Measurements from ENCODE around the gene PLA2G4D.

The PLA2G4D gene

GRCh38 chr15:42042602-42043400 is 51.6 kb downstream of the PLA2G4D start:
- Histone ChIP-seq H4K8ac (ENCODE audit: low read length) (no peak overlapping the region), H2BK12ac (ENCODE audit: low read length in 2 of 2) (no peak overlapping the region), H4K91ac (ENCODE audit: low read length) (no peak overlapping the region), H3K27ac (ENCODE audit: low read length, poor library complexity, severe bottlenecking) (no peak overlapping the region), H3K9ac (ENCODE audit: low read length) (no peak overlapping the region), H3K18ac (ENCODE audit: low read depth in 1 of 2, low read length in 2 of 2) (no peak overlapping the region), H2BK120ac (ENCODE audit: low read depth, low read length) (no peak overlapping the region), H3K9me3 (ENCODE audit: control insufficient read depth, low read length) (no peaks in the 10 kb centered on the region), H3K36me3 (ENCODE audit: control insufficient read depth in 1 of 2, insufficient read depth in 2 of 2, low read depth in 1 of 2, low read length in 2 of 2) (no peaks in the 10 kb centered on the region), H3K23ac (ENCODE audit: low read length in 2 of 2) (no peak overlapping the region), H3K79me1 (replicated peaks; ENCODE audit: low read length, poor library complexity, severe bottlenecking) (no peaks in the 10 kb centered on the region), H2BK5ac (ENCODE audit: low read depth, low read length, poor library complexity, severe bottlenecking) (no peak overlapping the region), H2AK5ac (ENCODE audit: low read length, severe bottlenecking) (no peak overlapping the region), H3K4me3 (ENCODE audit: insufficient read depth in 1 of 2, low read depth in 1 of 2, low read length in 2 of 2) (no peak overlapping the region), H3K4ac (ENCODE audit: low read depth in 1 of 2, low read length in 2 of 2) (no peak overlapping the region), H2BK15ac (ENCODE audit: low read depth, poor library complexity, severe bottlenecking) (no peak overlapping the region), H3K14ac (ENCODE audit: low read length in 2 of 2) (no peak overlapping the region), H2AFZ (ENCODE audit: low read depth, low read length) (no peak overlapping the region), H3K4me1 (ENCODE audit: control insufficient read depth, insufficient read depth, low read depth, low read length) (no peaks in the 10 kb centered on the region), H3K27me3 (ENCODE audit: control insufficient read depth in 1 of 2, insufficient read depth in 1 of 2, low read length in 2 of 2) (peaks cover 16 to 32% of the 10 kb centered on the region in 2 experiments), H3K4me2 (ENCODE audit: low read length, poor library complexity, severe bottlenecking) (no peak overlapping the region)
- no peak for DNase-seq
- WGBS = 80% methylated on average over 5 of the region's 5 CpGs

- H2BK15ac ChIP-seq (ENCODE audit: low read depth, poor library complexity, severe bottlenecking) = no peak overlapping the region
- H3K9ac ChIP-seq (ENCODE audit: low read length) = no peak overlapping the region
- H4K8ac ChIP-seq (ENCODE audit: low read length) = no peak overlapping the region
- peaks cover 2% of the 10 kb centered on the region for H3K4me1 ChIP-seq (ENCODE audit: control insufficient read depth, insufficient read depth, low read depth, low read length)
- H3K79me1 ChIP-seq (replicated peaks; ENCODE audit: low read length, poor library complexity, severe bottlenecking) = no peaks in the 10 kb centered on the region
- H3K4me3 ChIP-seq (ENCODE audit: insufficient read depth in 1 of 2, low read depth in 1 of 2, low read length in 2 of 2) = no peak overlapping the region
- H2AFZ ChIP-seq (ENCODE audit: low read depth, low read length) = no peak overlapping the region
- no peak overlapping the region for H3K23ac ChIP-seq (ENCODE audit: low read length in 2 of 2)
- no peak overlapping the region for H3K4me2 ChIP-seq (ENCODE audit: low read length, poor library complexity, severe bottlenecking)
- H3K36me3 ChIP-seq (ENCODE audit: control insufficient read depth in 1 of 2, insufficient read depth in 2 of 2, low read depth in 1 of 2, low read length in 2 of 2) = no peaks in the 10 kb centered on the region
- H2BK5ac ChIP-seq (ENCODE audit: low read depth, low read length, poor library complexity, severe bottlenecking) = no peak overlapping the region
- peaks cover 0 to 10% of the 10 kb centered on the region in 2 experiments for H3K27me3 ChIP-seq (ENCODE audit: control insufficient read depth in 1 of 2, insufficient read depth in 1 of 2, low read length in 2 of 2)
- H3K18ac ChIP-seq (ENCODE audit: low read depth in 1 of 2, low read length in 2 of 2) = no peak overlapping the region
- H2BK120ac ChIP-seq (ENCODE audit: low read depth, low read length) = no peak overlapping the region
- H2AK5ac ChIP-seq (ENCODE audit: low read length, severe bottlenecking) = no peak overlapping the region
- H3K27ac ChIP-seq (ENCODE audit: low read length, poor library complexity, severe bottlenecking) = no peak overlapping the region
- no peak overlapping the region for H3K14ac ChIP-seq (ENCODE audit: low read length in 2 of 2)
- H3K9me3 ChIP-seq (ENCODE audit: control insufficient read depth, low read length) = no peaks in the 10 kb centered on the region
- no peak overlapping the region for H4K91ac ChIP-seq (ENCODE audit: low read length)
- 86% methylated on average over 5 of the region's 6 CpGs for WGBS
- H3K4ac ChIP-seq (ENCODE audit: low read depth in 1 of 2, low read length in 2 of 2) = no peak overlapping the region
- DNase-seq = no peak
- H2BK12ac ChIP-seq (ENCODE audit: low read length in 2 of 2) = no peak overlapping the region
These were observed 56.0 kb downstream of the PLA2G4D start for GRCh38 chr15:42038401-42038800.

- H3K14ac ChIP-seq (ENCODE audit: low read length in 2 of 2) = no peak overlapping the region
- H3K9ac ChIP-seq (ENCODE audit: low read length) = no peak overlapping the region
- H2BK15ac ChIP-seq (ENCODE audit: low read depth, poor library complexity, severe bottlenecking) = no peak overlapping the region
- no peak overlapping the region for H4K91ac ChIP-seq (ENCODE audit: low read length)
- WGBS = 96% methylated on average over 8 of the region's 8 CpGs
- H2AK5ac ChIP-seq (ENCODE audit: low read length, severe bottlenecking) = no peak overlapping the region
- no peak overlapping the region for H3K4ac ChIP-seq (ENCODE audit: low read depth in 1 of 2, low read length in 2 of 2)
- H3K4me3 ChIP-seq (ENCODE audit: insufficient read depth in 1 of 2, low read depth in 1 of 2, low read length in 2 of 2) = no peak overlapping the region
- no peak overlapping the region for H2BK5ac ChIP-seq (ENCODE audit: low read depth, low read length, poor library complexity, severe bottlenecking)
- no peak overlapping the region for H4K8ac ChIP-seq (ENCODE audit: low read length)
- H3K36me3 ChIP-seq (ENCODE audit: control insufficient read depth in 1 of 2, insufficient read depth in 2 of 2, low read depth in 1 of 2, low read length in 2 of 2) = no peaks in the 10 kb centered on the region
- no peak overlapping the region for H2BK12ac ChIP-seq (ENCODE audit: low read length in 2 of 2)
- no peak overlapping the region for H2AFZ ChIP-seq (ENCODE audit: low read depth, low read length)
- H3K9me3 ChIP-seq (ENCODE audit: control insufficient read depth, low read length) = no peaks in the 10 kb centered on the region
- H3K4me2 ChIP-seq (ENCODE audit: low read length, poor library complexity, severe bottlenecking) = no peak overlapping the region
- peaks cover 0 to 10% of the 10 kb centered on the region in 2 experiments for H3K27me3 ChIP-seq (ENCODE audit: control insufficient read depth in 1 of 2, insufficient read depth in 1 of 2, low read length in 2 of 2)
- no peak overlapping the region for H3K23ac ChIP-seq (ENCODE audit: low read length in 2 of 2)
- peaks cover 2% of the 10 kb centered on the region for H3K4me1 ChIP-seq (ENCODE audit: control insufficient read depth, insufficient read depth, low read depth, low read length)
- no peaks in the 10 kb centered on the region for H3K79me1 ChIP-seq (replicated peaks; ENCODE audit: low read length, poor library complexity, severe bottlenecking)
- DNase-seq = no peak
- no peak overlapping the region for H3K18ac ChIP-seq (ENCODE audit: low read depth in 1 of 2, low read length in 2 of 2)
- H2BK120ac ChIP-seq (ENCODE audit: low read depth, low read length) = no peak overlapping the region
- H3K27ac ChIP-seq (ENCODE audit: low read length, poor library complexity, severe bottlenecking) = no peak overlapping the region
These were observed 56.7 kb downstream of the PLA2G4D start for GRCh38 chr15:42037656-42038055.

GRCh38 chr15:42036966-42037365 is 57.4 kb downstream of the PLA2G4D start:
- 95% methylated on average over 9 of the region's 9 CpGs for WGBS
- Histone ChIP-seq H2AFZ (ENCODE audit: low read depth, low read length) (no peak overlapping the region), H3K27ac (ENCODE audit: low read length, poor library complexity, severe bottlenecking) (no peak overlapping the region), H3K4me2 (ENCODE audit: low read length, poor library complexity, severe bottlenecking) (no peak overlapping the region), H3K4me3 (ENCODE audit: insufficient read depth in 1 of 2, low read depth in 1 of 2, low read length in 2 of 2) (no peak overlapping the region), H4K91ac (ENCODE audit: low read length) (no peak overlapping the region), H3K36me3 (ENCODE audit: control insufficient read depth in 1 of 2, insufficient read depth in 2 of 2, low read depth in 1 of 2, low read length in 2 of 2) (no peaks in the 10 kb centered on the region), H3K9ac (ENCODE audit: low read length) (no peak overlapping the region), H3K4ac (ENCODE audit: low read depth in 1 of 2, low read length in 2 of 2) (no peak overlapping the region), H3K18ac (ENCODE audit: low read depth in 1 of 2, low read length in 2 of 2) (no peak overlapping the region), H3K79me1 (replicated peaks; ENCODE audit: low read length, poor library complexity, severe bottlenecking) (no peaks in the 10 kb centered on the region), H3K23ac (ENCODE audit: low read length in 2 of 2) (no peak overlapping the region), H3K4me1 (ENCODE audit: control insufficient read depth, insufficient read depth, low read depth, low read length) (peaks cover 2% of the 10 kb centered on the region), H3K27me3 (ENCODE audit: control insufficient read depth in 1 of 2, insufficient read depth in 1 of 2, low read length in 2 of 2) (peaks cover 0 to 11% of the 10 kb centered on the region in 2 experiments), H2BK12ac (ENCODE audit: low read length in 2 of 2) (no peak overlapping the region), H3K9me3 (ENCODE audit: control insufficient read depth, low read length) (peaks cover 4% of the 10 kb centered on the region), H4K8ac (ENCODE audit: low read length) (no peak overlapping the region), H2BK15ac (ENCODE audit: low read depth, poor library complexity, severe bottlenecking) (no peak overlapping the region), H2BK5ac (ENCODE audit: low read depth, low read length, poor library complexity, severe bottlenecking) (no peak overlapping the region), H3K14ac (ENCODE audit: low read length in 2 of 2) (no peak overlapping the region), H2BK120ac (ENCODE audit: low read depth, low read length) (no peak overlapping the region), H2AK5ac (ENCODE audit: low read length, severe bottlenecking) (no peak overlapping the region)
- DNase-seq = no peak
